WTC11 (cell line): Measurements from ENCODE around the gene STXBP5. TPM values are rescaled to one million over a fixed set of nuclear protein-coding genes. Genes with fewer than 3 reads are reported as not detected.

Experiments
- ATAC-seq: fragments of 200-7000 bp; cut with Tn5 transposase; 2 replicates; pipeline ENCODE4 v1.10.0; 2021; ENCODE audit warnings: mild to moderate bottlenecking, moderate library complexity
- CTCF ChIA-PET: fragments of 300-600 bp; sonication (Branson Sonifier 250); formaldehyde crosslinking; loops from one replicate; lab custom pipeline; 2021; ENCODE audit warnings: antibody characterized with exemption; lab: Charles Lee
- POLR2A ChIA-PET: fragments of 350-600 bp; sonication (Branson Sonifier 250); formaldehyde crosslinking; loops from one replicate; lab custom pipeline; 2021; ENCODE audit warnings: antibody characterized with exemption; lab: Charles Lee
- DNase-seq: peaks from one replicate; pipeline ENCODE4 v3.0.0; 2021; ENCODE audit warnings: low spot score
- H3K27ac Mint-ChIP-seq: 2 replicates; pipeline ENCODE4 v1.8.0; 2021; ENCODE audit warnings: mixed read lengths
- H3K27me3 Mint-ChIP-seq: 2 replicates; pipeline ENCODE4 v1.8.0; 2021; ENCODE audit warnings: low read depth, mild to moderate bottlenecking, moderate library complexity, mixed read lengths
- H3K36me3 Mint-ChIP-seq: 2 replicates; pipeline ENCODE4 v1.8.0; 2021; ENCODE audit warnings: mixed read lengths
- H3K4me1 Mint-ChIP-seq: 2 replicates; pipeline ENCODE4 v1.8.0; 2022; ENCODE audit warnings: mixed read lengths
- H3K4me3 Mint-ChIP-seq: 2 replicates; pipeline ENCODE4 v1.8.0; 2021; ENCODE audit warnings: mild to moderate bottlenecking, moderate library complexity, mixed read lengths
- H3K9me3 Mint-ChIP-seq: 2 replicates; pipeline ENCODE4 v1.8.0; 2021; ENCODE audit warnings: mixed read lengths
- ETV6 ChIP-seq: sonication (generic); formaldehyde crosslinking; IDR thresholded peaks from 2 replicates; pipeline ENCODE4 v1.8.1; 2022; ENCODE audit warnings: mild to moderate bottlenecking, missing genetic modification reagents
- FOXK1 ChIP-seq: sonication (generic); formaldehyde crosslinking; IDR thresholded peaks from 2 replicates; pipeline ENCODE4 v1.8.0; 2022; ENCODE audit warnings: mild to moderate bottlenecking, moderate library complexity, missing genetic modification reagents
- GTF2I ChIP-seq: fragments of 250-450 bp; sonication (Bioruptor Pico); conservative IDR thresholded peaks from 2 replicates; pipeline ENCODE4 v1.4.0; 2021; ENCODE audit warnings: mild to moderate bottlenecking
- HMGA2 ChIP-seq: fragments of 250-450 bp; sonication (Bioruptor Pico); IDR thresholded peaks from 2 replicates; pipeline ENCODE4 v1.4.0; 2021; ENCODE audit warnings: mild to moderate bottlenecking, moderate library complexity
- KAT7 ChIP-seq: sonication (generic); formaldehyde crosslinking; IDR thresholded peaks from 2 replicates; pipeline ENCODE4 v1.8.1; 2023; ENCODE audit warnings: missing genetic modification reagents, mild to moderate bottlenecking, borderline replicate concordance
- MXD4 ChIP-seq: fragments of 250-450 bp; sonication (Bioruptor Pico); IDR thresholded peaks from 2 replicates; pipeline ENCODE4 v1.8.0; 2021; ENCODE audit warnings: mild to moderate bottlenecking, moderate library complexity, borderline replicate concordance
- MYBL2 ChIP-seq: sonication (generic); formaldehyde crosslinking; IDR thresholded peaks from 2 replicates; pipeline ENCODE4 v1.8.1; 2023; ENCODE audit warnings: mild to moderate bottlenecking, moderate library complexity, missing genetic modification reagents
- NFYB ChIP-seq: sonication (generic); formaldehyde crosslinking; conservative IDR thresholded peaks from 2 replicates; pipeline ENCODE4 v1.8.0; 2022; ENCODE audit warnings: low read depth, missing genetic modification reagents
- RORB ChIP-seq: fragments of 250-450 bp; sonication (Bioruptor Pico); IDR thresholded peaks from 2 replicates; pipeline ENCODE4 v1.9.0; 2021; ENCODE audit warnings: mild to moderate bottlenecking
- ZNF138 ChIP-seq: sonication (generic); formaldehyde crosslinking; conservative IDR thresholded peaks from 2 replicates; pipeline ENCODE4 v1.8.1; 2022; ENCODE audit warnings: mild to moderate bottlenecking, moderate library complexity, missing genetic modification reagents
- ZNF416 ChIP-seq: fragments of 250-450 bp; sonication (Bioruptor Pico); IDR thresholded peaks from 2 replicates; pipeline ENCODE4 v1.9.0; 2021; ENCODE audit warnings: mild to moderate bottlenecking, inconsistent platforms
- total RNA-seq: library from RNA; stranded (reverse); gene quantifications from 3 replicates; pipeline ENCODE4 v1.2.3, GENCODE V29; 2021
- TF ChIP-seq, protein P1 (sequence below): sonication (generic); formaldehyde crosslinking; IDR thresholded peaks from 2 replicates; pipeline ENCODE4 v1.8.0; 2023; ENCODE audit warnings: missing genetic modification reagents, mild to moderate bottlenecking, borderline replicate concordance
- TF ChIP-seq, protein P2 (sequence below): sonication (generic); formaldehyde crosslinking; IDR thresholded peaks from 2 replicates; pipeline ENCODE4 v1.8.0; 2022; ENCODE audit warnings: mild to moderate bottlenecking, missing genetic modification reagents
- TF ChIP-seq, protein P3 (sequence below): sonication (generic); formaldehyde crosslinking; IDR thresholded peaks from 2 replicates; pipeline ENCODE4 v1.8.1; 2022; ENCODE audit warnings: low read depth, missing genetic modification reagents, borderline replicate concordance
- TF ChIP-seq, protein P4 (sequence below): sonication (generic); formaldehyde crosslinking; IDR thresholded peaks from 2 replicates; pipeline ENCODE4 v1.8.1; 2022; ENCODE audit warnings: low read depth, mild to moderate bottlenecking, moderate library complexity, missing genetic modification reagents, borderline replicate concordance
- TF ChIP-seq, protein P5 (sequence below): sonication (generic); formaldehyde crosslinking; IDR thresholded peaks from 2 replicates; pipeline ENCODE4 v1.8.1; 2023; ENCODE audit warnings: mild to moderate bottlenecking, missing genetic modification reagents, moderate library complexity

STXBP5 gene
- total RNA-seq, 1 experiment from 2014 or later = 13.2 TPM

DNA sequence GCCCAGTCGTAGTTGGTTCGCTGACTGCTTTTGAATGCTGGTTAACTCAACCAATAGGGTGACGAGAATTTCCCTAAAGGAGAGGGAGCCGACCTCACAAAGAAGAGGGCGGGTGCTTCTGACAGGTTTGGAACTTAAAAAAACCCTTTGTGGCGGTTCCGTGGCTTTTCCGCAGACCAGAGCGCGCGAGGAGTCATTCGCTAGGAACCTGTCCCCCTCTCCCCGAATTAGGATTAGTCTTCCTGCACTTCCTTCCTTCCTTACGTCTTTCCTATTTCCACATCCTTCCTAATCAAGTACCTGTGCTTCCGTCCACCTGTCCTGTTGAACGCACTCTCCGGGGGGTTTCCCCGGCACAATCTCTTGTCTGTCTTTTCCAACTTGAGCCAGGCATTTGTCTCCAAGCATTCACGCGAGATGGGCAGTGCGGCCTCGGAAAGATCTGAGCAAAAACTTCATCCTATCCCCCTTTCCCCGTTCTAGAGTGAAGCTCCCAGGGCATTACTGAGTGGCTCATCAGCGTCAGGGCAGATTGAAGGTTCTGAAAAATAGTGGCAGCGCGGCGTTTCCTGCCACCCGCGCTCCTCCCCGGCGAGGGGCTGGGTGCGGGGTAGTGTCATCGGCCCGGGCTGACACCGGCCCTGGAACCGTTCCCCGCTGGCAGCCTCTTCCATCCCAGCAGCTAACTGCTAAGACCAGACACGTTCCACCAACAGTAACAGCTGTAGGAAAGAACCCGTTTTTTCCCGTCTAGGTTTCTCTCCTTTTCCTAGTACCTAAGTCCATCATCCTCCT lies 1.5 kb upstream of the STXBP5 start:
- ATAC-seq (peak; percentile 89), DNase-seq (peak; percentile 65)
- Mint-ChIP-seq H3K27me3 (no peaks in the 10 kb centered on the region; the same call in 1 of the 2 replicates), H3K4me1 (peaks cover 17% of the 10 kb centered on the region), H3K36me3 (no peaks in the 10 kb centered on the region), H3K4me3 (peak overlapping the region; percentile 92), H3K27ac (peak overlapping the region; percentile 88), H3K9me3 (no peaks in the 10 kb centered on the region)
- ChIA-PET CTCF (interaction anchor here (0.9 to 1.7 kb wide), 3 partner anchors 13 to 293 kb away, joined by 3 to 4 read pairs (median 3); no protein-coding TSS in a partner anchor), POLR2A (interaction anchor here (0.6 kb wide), 1 partner anchor 9 kb away, joined by 4 read pairs; no protein-coding TSS in a partner anchor)
- TF ChIP-seq GTF2I (CRISPR knock-in tag) (no peak), NFYB (CRISPR knock-in tag) (peak; percentile 94), ETV6 (CRISPR knock-in tag) (0 out of 2 replicates have a peak, but pooled peaks have one; percentile 29)

DNA sequence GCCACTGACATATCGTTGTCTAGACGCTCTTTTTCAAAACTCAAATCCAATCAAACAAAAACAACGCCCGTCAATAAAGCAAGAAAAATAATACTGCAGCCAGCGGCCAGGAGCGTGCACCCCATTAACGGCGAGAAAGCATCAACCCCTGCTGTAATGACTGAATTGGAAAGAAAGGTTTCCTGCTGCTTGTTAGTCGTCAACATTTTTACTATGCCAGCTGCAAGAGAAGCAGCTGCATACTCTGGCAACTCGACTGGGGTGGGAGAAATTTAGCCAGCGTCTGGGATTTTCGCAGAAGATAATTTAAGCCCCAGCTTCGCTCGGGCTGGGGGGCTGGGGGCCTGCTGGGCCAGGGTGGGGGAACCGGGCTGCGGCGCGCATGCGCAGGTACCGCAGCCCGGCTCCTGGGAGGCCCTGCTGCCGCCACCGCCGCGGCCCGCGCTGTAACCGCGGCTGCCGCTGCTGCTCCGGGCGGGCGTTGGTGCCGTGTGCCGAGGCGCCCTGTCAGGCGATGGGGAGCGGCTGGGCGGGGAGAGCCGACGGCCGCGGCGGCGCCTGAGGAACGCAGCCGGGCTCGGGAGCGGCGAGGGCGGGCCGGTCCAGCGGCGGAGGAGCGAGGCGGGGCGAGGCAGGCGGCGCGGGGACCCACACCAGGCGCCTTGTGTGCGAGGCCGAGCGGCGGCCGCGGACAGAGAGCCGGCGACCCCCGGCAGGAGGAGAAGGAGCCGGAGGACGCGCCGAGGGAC lies 732 bp upstream of the STXBP5 start:
- Mint-ChIP-seq H3K36me3 (no peaks in the 10 kb centered on the region), H3K4me1 (peaks cover 17% of the 10 kb centered on the region), H3K9me3 (no peaks in the 10 kb centered on the region), H3K27ac (peak overlapping the region; percentile 88), H3K27me3 (no peaks in the 10 kb centered on the region; the same call in 1 of the 2 replicates), H3K4me3 (peak overlapping the region; percentile 92)
- POLR2A ChIA-PET = interaction anchor here (0.6 kb wide), 1 partner anchor 10 kb away, joined by 4 read pairs; no protein-coding TSS in a partner anchor
- CTCF ChIA-PET = interaction anchor here (0.9 to 1.7 kb wide), 3 partner anchors 13 to 293 kb away, joined by 3 to 4 read pairs (median 3); no protein-coding TSS in a partner anchor
- TF ChIP-seq, protein P1, sequence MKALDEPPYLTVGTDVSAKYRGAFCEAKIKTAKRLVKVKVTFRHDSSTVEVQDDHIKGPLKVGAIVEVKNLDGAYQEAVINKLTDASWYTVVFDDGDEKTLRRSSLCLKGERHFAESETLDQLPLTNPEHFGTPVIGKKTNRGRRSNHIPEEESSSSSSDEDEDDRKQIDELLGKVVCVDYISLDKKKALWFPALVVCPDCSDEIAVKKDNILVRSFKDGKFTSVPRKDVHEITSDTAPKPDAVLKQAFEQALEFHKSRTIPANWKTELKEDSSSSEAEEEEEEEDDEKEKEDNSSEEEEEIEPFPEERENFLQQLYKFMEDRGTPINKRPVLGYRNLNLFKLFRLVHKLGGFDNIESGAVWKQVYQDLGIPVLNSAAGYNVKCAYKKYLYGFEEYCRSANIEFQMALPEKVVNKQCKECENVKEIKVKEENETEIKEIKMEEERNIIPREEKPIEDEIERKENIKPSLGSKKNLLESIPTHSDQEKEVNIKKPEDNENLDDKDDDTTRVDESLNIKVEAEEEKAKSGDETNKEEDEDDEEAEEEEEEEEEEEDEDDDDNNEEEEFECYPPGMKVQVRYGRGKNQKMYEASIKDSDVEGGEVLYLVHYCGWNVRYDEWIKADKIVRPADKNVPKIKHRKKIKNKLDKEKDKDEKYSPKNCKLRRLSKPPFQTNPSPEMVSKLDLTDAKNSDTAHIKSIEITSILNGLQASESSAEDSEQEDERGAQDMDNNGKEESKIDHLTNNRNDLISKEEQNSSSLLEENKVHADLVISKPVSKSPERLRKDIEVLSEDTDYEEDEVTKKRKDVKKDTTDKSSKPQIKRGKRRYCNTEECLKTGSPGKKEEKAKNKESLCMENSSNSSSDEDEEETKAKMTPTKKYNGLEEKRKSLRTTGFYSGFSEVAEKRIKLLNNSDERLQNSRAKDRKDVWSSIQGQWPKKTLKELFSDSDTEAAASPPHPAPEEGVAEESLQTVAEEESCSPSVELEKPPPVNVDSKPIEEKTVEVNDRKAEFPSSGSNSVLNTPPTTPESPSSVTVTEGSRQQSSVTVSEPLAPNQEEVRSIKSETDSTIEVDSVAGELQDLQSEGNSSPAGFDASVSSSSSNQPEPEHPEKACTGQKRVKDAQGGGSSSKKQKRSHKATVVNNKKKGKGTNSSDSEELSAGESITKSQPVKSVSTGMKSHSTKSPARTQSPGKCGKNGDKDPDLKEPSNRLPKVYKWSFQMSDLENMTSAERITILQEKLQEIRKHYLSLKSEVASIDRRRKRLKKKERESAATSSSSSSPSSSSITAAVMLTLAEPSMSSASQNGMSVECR (CRISPR knock-in tag) = no peak
- TF ChIP-seq, protein P2, sequence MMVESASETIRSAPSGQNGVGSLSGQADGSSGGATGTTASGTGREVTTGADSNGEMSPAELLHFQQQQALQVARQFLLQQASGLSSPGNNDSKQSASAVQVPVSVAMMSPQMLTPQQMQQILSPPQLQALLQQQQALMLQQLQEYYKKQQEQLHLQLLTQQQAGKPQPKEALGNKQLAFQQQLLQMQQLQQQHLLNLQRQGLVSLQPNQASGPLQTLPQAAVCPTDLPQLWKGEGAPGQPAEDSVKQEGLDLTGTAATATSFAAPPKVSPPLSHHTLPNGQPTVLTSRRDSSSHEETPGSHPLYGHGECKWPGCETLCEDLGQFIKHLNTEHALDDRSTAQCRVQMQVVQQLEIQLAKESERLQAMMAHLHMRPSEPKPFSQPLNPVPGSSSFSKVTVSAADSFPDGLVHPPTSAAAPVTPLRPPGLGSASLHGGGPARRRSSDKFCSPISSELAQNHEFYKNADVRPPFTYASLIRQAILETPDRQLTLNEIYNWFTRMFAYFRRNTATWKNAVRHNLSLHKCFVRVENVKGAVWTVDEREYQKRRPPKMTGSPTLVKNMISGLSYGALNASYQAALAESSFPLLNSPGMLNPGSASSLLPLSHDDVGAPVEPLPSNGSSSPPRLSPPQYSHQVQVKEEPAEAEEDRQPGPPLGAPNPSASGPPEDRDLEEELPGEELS (CRISPR knock-in tag) = peak; percentile 46; the same call in 1 of the 2 replicates
- TF ChIP-seq FOXK1 (no peak), KAT7 (CRISPR knock-in tag) (peak; percentile 84; the same call in 1 of the 2 replicates), RORB (no peak), ZNF138 (CRISPR knock-in tag) (no peak), MXD4 (CRISPR knock-in tag) (no peak), HMGA2 (CRISPR knock-in tag) (no peak), ZNF416 (no peak), MYBL2 (CRISPR knock-in tag) (no peak)
- TF ChIP-seq, protein P3, sequence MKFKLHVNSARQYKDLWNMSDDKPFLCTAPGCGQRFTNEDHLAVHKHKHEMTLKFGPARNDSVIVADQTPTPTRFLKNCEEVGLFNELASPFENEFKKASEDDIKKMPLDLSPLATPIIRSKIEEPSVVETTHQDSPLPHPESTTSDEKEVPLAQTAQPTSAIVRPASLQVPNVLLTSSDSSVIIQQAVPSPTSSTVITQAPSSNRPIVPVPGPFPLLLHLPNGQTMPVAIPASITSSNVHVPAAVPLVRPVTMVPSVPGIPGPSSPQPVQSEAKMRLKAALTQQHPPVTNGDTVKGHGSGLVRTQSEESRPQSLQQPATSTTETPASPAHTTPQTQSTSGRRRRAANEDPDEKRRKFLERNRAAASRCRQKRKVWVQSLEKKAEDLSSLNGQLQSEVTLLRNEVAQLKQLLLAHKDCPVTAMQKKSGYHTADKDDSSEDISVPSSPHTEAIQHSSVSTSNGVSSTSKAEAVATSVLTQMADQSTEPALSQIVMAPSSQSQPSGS (CRISPR knock-in tag) = no peak
- TF ChIP-seq, protein P4, sequence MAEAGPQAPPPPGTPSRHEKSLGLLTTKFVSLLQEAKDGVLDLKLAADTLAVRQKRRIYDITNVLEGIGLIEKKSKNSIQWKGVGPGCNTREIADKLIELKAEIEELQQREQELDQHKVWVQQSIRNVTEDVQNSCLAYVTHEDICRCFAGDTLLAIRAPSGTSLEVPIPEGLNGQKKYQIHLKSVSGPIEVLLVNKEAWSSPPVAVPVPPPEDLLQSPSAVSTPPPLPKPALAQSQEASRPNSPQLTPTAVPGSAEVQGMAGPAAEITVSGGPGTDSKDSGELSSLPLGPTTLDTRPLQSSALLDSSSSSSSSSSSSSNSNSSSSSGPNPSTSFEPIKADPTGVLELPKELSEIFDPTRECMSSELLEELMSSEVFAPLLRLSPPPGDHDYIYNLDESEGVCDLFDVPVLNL = no peak
- TF ChIP-seq, protein P5, sequence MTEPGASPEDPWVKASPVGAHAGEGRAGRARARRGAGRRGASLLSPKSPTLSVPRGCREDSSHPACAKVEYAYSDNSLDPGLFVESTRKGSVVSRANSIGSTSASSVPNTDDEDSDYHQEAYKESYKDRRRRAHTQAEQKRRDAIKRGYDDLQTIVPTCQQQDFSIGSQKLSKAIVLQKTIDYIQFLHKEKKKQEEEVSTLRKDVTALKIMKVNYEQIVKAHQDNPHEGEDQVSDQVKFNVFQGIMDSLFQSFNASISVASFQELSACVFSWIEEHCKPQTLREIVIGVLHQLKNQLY (CRISPR knock-in tag) = no peak
- DNase-seq = peak; percentile 63
- peak; percentile 59 for ATAC-seq
